ENCODE measurements around the gene NUP42.
"Not testable (repeated sequence)": the region's sequence is repeated elsewhere in the genome, so short reads cannot be mapped to it uniquely, and the experiment has no call there.

The NUP42 gene, protein sequence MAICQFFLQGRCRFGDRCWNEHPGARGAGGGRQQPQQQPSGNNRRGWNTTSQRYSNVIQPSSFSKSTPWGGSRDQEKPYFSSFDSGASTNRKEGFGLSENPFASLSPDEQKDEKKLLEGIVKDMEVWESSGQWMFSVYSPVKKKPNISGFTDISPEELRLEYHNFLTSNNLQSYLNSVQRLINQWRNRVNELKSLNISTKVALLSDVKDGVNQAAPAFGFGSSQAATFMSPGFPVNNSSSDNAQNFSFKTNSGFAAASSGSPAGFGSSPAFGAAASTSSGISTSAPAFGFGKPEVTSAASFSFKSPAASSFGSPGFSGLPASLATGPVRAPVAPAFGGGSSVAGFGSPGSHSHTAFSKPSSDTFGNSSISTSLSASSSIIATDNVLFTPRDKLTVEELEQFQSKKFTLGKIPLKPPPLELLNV

DNA sequence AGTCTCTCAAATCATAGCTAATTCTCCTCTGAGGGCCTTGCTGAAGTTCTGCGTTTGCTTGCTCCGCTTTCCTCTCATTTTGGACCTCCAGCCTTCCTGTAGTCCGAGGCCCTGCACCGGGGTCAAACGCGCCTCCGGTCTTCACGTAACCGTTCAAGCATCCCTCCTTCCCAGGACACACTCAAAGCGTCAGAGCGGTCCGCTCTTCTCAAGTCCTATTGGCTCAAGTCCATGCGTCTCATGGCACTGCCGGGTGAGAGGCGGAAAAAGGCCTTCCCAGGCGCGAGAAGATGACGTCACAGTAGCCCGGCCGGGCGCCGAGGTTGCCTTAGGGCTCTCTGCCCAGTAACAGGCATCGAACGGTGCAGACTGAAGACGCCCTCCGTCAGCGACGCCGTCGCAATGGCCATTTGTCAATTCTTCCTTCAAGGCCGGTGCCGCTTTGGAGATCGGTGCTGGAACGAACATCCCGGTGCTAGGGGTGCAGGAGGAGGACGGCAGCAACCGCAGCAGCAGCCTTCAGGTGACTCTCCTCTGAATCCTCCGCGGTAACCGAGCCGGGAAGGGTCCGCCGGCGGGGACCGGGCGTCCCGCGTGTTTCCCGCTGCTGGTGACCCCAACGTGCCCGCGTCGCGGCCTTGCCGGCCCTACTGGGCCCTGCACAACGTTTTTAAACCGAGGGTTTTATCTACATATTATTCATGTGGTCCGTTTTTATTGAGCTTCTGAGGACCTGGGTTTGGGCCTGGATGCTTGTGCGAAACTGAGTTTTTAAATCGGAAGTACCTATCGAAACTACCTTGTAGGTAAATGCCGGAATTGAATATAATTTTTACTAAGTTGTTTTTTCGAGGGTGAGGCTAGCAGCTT is at the start of gene NUP42:
Gene NUP42 (plus strand): TSS at position 365 of the 870 bp plus-strand sequence. CDS start 38 bp downstream, at position 403.
- peak; percentile 99 for DNase-seq

DNA sequence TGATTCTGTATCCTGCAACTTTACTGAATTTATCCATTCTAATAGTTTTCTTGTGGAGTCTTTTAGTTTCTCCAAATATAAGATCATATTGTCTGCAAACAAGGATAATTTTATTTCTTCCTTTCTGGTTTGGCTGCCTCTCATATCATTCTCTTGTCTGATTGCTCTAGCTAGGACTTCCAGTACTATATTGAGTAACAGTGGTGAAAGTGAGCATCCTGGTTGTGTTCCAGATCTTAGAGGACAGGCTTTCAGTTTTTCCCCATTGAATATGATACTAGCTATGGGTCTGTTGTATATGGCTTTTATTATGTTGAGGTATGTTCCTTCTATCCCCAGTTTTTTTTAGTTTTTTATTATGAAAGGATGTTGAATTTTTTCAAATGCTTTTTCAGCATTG is 48.1 kb upstream of the NUP42 start:
- DNase-seq = no peak

DNA sequence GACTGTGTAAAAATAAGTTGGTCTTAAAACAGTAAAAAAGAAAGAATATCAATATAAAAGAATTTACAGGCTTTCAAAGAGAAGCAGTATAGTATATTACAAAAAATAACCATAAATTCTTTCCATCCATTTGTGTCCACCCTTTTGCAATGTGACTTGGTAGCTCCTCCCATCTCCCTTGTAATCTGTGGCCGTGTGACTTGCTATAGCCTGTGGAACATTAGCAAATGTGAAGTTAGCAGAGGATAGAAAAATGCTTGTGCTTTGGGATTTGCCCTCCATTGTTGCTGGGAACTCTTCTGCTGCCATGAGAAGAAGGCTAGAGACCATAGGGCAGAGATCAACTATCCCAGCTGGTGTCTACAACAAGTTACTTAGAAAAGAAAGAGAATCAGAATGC is 46.1 kb upstream of the NUP42 start:
- DNase-seq = no peak

DNA sequence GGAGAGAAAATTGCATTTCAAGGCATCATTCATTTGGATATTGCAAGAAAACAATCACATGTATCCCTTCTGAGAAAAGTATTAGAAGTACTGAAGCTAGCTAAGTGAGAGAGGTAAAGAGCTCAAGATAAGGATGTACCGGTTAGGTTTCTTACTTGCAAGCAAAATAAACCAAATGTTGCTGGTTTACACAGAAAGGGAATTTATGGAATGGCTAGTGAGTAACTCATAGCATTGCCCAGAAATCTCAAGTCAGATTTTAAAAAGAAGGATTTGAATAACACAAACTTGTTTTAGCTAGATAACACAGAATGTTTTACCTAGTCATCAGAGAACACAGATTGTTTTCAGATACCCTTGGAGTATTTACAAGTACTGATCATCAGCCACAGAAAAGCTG is 45.6 kb upstream of the NUP42 start:
- DNase-seq = no peak

DNA sequence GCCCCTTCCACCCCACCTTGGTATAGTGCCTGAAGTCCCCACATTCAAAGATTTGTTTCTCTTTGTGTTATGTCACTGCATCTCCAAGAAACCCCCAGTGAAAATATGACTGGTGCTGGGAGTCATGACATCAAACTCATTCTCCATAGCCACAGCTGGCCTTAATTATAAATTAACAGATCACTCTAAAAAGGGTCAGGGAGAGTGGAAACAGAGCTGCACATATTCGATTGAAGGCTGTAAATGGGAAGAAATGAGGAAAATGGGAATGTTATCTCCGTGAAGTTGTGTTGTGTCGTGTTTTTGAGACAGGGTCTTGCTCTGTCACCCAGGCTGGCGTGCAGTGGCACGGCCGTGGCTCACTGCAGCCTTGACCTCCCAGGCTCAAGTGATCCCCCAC is 24.2 kb upstream of the NUP42 start:
- DNase-seq = no peak

DNA sequence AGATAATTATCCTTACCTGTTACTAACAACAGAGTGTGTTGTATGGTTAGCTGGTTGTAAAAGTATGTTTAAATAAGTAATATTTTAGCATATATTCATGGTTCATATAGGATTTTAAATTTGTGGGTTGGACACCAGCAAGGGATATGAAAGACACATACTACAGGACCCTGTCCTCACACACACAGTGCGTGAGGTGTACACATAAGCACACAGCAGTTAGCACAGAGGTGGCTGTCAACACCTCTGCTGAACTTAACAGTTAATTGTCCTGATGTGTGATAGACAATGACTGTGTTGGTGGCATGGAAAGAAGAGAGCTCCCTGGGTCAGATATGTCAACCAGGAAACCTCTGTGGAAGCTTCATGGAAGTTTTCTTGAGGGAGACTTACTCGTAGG is 23.3 kb upstream of the NUP42 start:
- no peak for DNase-seq

DNA sequence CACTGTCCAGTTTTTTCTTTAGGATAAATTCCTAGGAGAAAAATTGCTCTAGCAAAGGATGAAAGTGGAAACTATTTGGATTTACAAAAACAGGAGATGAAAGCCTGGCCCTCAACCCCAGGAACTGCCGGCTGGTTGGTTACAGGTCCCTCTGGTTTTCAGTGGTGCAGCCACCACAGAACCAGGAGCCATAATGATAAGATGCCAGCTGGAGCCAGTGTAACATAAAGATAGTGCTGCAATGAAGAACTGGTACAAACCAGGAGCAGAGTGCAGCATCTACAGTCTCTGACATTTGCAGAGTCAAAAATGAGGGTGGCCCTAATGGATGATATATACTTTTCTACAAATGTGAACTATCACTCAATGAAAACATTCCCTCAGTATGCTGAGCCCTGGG is 20.4 kb upstream of the NUP42 start:
- DNase-seq = no peak

DNA sequence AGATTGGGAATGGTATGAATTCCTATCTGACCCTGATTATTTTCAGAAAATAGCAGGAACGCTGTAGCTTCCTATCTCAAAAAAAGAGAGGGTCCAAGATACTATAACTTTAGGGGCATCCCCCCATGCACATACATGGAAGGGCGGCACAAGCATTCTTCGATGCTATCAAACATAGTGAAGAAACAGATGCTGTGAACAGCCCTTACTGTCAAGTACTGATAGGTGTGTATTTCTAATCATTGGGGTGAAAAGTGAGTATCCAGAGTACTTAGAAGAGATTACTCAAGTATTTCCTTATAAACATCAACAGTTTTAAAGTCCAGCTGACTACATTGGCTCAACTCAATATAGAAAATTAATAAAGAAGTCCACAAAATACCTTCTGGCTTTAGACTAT is 17.0 kb upstream of the NUP42 start:
- no peak for DNase-seq

DNA sequence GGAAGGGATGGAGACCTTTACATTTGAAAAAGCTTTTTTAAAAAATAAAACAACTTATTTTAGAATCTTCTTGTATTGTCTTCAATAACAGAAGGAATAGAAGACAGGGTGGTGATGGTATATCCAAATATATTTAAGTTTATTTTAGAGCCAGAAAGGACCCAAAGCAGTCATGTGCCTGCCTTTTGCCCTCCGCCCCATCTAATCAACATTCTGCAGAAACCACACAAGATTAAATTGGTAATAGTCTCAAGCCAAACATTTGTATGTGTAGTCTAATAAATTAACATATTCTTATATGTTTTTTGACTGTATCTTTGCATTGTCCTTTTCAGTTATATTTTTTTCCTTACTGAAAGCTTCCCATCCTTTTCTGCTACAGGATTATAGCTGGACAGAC is 16.5 kb upstream of the NUP42 start:
- no peak for DNase-seq

DNA sequence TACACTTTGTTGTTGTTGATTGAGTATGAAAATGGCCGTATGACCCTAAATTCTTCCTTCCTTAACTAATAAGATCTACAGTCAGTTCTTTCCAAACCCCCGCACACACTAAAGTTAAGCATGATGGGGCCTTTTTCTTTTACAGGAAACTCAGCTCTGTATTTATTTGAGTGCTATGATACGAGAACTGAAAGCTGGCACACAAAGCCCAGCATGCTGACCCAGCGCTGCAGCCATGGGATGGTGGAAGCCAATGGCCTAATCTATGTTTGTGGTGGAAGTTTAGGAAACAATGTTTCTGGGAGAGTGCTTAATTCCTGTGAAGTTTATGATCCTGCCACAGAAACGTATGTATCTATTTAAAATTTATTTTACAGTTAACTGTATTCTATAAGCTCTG is 14.2 kb upstream of the NUP42 start:
- DNase-seq = no peak

DNA sequence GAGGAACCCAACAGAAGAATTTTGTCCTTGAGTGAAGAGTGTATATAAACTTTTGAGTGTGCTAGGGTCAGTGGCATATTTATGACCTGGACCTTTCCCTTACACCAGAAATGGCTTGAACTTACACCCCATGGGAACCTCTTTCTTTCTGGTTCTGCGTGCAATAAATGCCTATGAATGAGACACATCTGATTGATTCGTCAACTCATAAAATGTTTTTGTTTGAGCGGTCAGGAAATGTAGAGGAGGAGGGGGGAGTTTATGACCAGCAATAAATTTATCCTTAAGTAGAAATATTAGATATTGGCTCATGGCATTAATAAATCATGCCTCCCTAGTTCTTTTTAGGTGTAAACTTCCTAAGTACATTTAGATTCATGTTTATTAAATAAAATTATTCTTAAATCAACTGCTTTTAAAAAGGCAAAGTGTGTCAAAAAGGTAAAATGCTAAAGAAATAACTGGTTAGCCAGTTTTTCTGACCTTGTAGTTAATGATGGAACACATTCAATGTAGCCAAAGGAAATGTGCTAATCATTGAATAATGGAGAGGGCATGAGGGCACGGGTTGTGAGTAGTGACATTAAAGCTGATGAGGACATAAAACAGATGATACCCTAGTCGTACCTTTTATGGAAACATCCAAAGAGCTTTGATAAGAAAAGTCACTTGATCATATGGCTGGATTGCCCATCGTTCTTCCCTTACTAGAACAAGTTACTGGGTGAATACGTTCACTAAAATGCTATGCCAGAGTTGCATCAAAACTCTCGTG is 13.6 kb upstream of the NUP42 start:
- no peak for DNase-seq

DNA sequence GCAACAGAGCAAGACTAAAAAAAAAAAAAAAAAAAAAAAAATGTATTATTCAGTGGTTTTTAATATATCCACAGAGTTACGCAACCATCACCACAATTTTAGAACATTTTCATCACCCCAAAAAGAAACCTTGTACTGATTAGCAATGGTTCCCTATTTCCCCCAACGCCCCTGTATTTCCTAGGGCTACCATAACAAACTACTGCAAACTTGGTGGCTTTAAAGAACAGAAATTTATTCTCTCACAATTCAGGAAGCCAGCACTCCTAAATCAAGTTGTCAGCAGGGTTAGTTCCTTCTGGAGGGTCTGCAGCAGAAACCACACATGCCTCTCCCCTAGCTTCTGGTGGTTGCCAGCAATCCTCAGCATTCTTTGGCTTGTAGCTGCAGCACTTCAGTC is 5.9 kb upstream of the NUP42 start:
- DNase-seq = peak; percentile 29

DNA sequence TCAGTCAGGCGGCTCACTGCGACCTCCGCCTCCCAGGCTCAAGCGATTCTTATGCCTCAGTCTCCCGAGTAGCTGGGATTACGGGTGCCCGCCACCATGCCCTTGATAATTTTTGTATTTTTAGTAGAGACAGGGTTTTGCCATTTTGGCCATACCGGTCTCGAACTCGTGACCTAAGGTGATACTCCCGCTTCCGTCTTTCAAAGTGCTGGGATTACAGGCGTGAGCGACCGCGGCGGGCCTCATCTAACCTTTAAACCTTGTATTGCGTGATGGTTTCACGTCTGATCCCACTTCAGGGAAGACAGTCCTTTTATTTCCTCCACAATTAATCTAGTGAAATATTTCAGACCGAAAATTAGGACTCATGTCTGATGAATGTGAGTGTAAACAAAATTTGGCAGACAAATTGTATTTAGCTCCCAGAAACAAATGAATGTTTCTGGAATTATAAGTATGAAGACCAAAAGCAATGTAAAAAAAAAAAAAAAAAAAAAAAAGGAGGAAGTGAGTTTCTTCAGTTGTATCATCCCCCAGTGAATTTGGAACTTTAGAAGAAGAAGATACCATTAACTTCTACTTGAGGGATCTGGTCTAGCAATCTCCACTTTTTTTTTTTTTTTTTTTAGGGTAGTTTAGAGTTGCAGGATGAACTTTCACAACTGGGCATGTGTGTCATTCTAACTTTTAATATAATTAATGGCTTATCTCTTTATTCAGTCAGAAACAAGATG is 1.6 kb downstream of the NUP42 start:
- peak; percentile 31 for DNase-seq

DNA sequence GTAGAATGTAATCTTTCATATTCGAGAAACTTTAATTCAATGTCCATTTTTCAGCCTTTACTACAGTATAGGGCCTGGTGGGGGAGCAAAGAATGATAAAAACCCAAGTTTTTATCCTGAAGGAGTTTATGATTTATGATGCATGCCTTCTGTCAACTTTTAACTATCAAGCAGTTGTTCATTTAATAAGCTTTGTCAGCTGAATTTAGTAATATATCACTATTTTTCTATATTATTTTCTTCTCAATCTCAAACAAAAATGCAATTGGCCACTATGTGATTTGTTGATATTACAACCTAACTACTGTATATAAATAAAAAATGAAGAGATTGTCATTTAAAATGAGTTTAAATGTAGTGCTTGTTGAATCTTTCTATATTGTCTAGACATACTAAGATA is 2.4 kb downstream of the NUP42 start:
- no peak for DNase-seq

DNA sequence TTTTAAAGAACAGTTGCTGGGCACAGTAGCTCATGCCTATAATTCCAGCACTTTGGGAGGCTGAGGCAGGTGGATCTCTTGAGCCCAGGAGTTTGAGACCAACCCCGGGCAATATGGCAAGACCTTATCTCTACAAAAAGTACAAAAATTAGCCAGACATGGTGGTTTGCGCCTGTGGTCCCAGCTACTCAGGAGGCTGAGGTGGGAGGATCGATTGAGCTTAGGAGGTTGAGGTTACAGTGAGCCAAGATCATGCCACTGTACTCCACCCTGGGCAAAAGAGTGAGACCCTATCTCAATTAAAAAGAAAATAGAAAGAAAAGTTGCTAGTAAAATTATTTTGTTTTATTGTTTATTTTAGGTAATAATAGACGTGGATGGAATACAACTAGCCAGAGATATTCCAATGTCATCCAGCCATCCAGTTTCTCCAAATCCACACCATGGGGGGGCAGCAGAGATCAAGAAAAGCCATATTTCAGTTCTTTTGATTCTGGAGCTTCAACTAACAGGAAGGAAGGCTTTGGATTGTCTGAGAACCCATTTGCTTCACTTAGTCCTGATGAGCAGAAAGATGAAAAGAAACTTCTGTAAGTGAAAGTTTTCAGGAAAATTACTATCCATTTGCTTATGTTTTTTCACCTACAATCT is 3.0 kb downstream of the NUP42 start:
- peak; percentile 79 for DNase-seq

DNA sequence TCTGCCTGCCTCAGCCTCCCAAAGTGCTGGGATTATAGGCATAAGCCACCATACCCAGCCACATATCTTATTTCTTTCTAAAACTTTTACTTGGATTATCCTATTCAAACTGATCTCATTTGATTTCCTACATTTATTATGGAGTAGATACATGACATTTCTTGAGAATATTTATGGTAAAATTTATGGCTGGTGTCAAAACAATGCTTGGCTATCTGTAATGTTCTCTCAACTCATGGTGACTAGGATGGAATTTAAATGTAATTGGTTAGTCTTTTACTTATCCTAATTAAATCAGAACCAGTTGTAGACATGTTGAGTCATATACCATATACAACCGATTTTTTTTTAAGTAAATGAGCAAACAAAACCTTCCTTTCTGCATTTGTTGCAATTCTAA is 4.1 kb downstream of the NUP42 start:
- DNase-seq = no peak

DNA sequence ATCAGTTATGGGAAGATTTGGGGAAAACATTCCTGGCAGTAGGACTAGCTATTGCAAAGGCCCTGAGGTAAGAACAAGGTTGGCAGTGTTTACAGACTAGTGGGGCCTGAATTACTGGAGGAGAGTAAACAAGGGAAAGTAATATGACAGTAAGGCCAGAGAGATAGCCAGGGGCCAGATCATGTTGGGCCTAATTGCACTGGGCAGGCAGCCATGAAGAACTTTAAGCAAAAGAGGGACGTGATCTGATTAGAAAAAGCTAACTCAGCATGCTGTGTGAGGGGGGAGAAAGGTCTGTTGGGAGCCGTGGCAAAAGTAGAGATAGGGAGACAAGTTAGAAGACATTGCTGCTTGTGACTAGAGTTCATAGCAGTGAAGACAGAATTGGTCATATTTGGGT is 9.2 kb downstream of the NUP42 start:
- DNase-seq = no peak

DNA sequence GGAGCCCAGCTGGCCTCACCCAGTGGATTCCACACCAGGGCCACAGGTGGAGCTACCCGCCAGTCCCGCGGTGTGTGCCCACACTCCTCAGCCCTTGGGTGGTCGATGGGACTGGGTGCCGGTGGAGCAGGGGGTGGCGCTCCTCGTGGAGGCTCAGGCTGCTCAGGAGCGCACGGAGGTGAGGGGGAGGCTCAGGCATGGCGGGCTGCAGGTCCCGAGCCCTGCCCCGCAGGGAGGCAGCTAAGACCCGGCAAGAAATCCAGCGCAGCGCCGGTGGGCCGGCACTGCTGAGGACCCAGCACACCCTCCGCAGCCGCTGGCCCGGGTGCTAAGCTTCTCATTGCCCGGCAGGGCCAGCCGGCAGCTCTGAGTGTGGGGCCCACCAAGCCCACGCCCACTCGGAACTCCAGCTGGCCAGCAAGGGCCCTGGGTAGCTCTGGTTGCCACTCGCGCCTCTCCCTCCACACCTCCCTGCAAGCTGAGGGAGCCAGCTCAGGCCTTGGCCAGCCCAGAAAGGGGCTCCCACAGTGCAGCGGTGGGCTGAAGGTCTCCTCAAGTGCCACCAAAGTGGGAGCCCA is 11.9 kb downstream of the NUP42 start:
- not testable (repeated sequence) for DNase-seq

DNA sequence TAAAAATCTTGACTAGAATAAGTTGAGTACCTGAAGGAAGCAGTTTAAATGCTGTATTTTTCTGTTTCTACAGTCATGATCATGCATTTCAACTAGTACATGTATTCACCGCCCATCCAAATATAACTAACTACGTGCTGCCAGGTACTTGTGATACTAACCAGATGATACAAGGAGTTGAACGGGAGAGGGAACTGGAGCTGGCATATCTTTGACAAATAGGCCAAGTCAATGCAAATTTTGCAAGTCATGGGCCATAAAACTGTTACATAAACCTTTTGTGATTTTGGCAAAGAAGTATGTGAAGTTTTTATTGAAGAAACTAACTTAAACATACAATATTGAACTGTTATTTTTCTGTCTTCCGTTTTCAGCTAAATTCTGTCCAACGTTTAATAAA is 14.5 kb downstream of the NUP42 start:
- no peak for DNase-seq

DNA sequence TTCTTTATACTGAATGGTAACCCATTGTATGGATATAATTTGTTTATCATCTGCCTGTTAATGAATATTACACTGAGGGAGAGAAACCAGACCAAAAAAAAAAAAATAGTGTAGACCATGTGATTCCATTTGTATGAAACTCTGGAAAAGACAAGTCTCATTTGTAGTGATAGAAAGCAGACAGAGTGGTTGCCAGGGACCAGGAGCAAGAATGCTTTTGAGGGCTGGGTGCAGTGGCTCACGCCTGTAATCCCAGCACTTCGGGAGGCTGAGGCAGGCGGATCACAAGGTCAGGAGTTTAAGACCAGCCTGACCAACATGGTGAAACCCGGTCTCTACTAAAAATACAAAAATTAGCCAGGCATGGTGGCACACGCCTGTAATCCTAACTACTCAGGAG is 15.9 kb downstream of the NUP42 start:
- not testable (repeated sequence) for DNase-seq

DNA sequence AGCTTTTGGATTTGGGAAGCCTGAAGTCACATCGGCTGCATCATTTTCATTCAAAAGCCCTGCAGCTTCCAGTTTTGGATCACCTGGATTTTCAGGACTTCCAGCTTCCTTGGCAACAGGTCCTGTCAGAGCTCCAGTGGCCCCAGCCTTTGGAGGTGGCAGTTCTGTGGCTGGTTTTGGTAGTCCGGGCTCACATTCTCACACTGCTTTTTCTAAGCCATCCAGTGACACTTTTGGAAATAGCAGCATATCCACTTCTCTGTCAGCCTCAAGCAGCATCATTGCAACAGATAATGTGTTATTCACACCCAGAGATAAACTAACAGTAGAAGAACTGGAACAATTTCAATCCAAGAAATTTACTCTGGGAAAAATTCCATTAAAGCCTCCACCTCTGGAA is 18.5 kb downstream of the NUP42 start:
- no peak for DNase-seq

DNA sequence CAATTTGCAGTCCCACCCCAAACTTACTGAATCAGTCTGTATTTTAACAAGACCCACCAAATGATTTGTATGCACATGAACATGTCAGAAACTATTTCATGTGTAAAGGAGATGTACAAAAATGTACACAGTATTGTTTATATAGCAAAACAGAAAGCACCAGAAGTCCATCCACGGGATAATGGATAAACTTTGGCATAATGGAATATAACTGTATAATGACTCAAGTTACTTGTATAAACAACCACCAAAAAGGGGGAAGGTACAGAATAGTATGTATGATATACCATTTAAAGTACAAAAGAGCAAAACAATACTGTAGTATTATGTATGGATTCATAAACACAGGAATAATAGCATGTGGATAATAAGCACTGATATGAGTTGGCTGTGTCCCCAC is 22.4 kb downstream of the NUP42 start:
- no peak for DNase-seq

Measured in suppressor macrophage treated with lipopolysaccharide for 4 hours (primary cell).